ENCODE results near the gene PIK3R4. TPM values are rescaled to one million over a fixed set of nuclear protein-coding genes. Genes with fewer than 3 reads are reported as not detected.

The PIK3R4 gene
- total RNA-seq, 2 donors from 2014 or later: 29.0 to 30.8 TPM

Other genes with a start within 250 kb of the PIK3R4 start
- not detected for gene COL6A6, start 229.7 kb downstream of the PIK3R4 start, total RNA-seq
- 100 to 1,000 TPM; 100 to 109 TPM for gene ATP2C1, start 147.3 kb upstream of the PIK3R4 start, total RNA-seq